NCI-H82 treated with DMSO at 0.1 percent for 48 hours (cell line): ENCODE measurements around the gene KDR.

Experiments
- DNase-seq: peaks from one replicate; lab custom pipeline; 2025; ENCODE audit not compliant: unreplicated experiment; lab: John Stamatoyannopoulos, UW

KDR gene

DNA sequence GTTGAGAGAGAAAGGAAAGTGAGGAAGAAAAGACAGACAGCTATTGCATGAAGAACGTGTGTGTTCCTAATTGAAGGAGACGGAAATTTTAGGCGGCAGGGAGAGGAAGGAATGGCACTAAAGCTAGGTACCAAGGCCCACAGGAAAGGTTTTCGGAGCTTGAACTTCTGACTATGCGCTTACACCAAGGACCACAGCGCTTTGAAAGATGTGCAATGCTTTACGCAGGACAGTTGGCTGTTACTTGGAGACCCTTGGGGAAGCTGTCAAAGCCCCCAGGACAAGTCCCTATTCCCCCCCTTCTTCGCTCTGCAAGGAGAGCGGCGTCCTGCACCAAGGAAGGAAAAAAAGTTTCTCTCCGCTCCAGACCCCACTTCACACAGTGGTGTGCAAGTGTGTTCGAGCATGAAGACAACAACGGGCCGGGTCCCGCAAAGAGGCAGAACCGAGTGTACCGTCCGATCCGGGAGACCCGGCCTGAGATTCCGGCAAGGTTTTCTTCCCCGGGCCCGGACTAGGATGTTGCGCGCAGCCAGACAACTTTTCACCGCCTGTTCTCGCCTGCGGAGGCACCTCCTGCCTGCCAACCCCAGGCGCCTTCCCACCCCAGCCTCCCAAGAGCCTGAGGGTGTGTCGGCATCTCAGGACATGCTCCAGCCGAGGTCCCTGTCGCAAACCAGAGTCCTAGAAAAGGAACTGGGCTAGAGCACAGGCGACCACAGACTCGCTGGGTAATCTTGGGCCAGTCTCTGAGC lies 896 bp downstream of the KDR start:
- no peak for DNase-seq

DNA sequence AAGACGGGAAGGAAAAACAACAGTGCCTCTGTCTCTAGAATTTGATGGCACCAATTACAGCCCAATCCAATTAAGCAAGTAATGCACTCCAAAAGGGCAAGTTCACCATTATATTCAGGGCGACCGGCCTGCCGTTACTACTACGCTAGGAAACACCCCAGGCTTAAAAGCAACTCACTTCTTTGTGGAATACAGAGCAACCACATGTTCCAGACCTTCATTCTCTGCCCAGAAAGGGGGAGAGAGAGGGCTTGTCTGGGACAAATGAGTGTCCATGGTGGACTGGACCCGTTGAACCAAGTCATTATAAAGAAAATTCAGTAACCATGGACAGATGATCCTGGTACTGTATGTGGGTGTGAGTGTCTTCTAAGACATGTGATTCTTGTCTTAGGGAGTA lies 1.6 kb downstream of the KDR start:
- DNase-seq = no peak

- no peak for DNase-seq
Observed at GRCh38 chr4:55122235-55122634, 3.2 kb downstream of the KDR start.

- DNase-seq = no peak
Observed at GRCh38 chr4:55121246-55121645, 4.1 kb downstream of the KDR start.

GRCh38 chr4:55118397-55118796 lies 7.0 kb downstream of the KDR start:
- DNase-seq = no peak

DNA sequence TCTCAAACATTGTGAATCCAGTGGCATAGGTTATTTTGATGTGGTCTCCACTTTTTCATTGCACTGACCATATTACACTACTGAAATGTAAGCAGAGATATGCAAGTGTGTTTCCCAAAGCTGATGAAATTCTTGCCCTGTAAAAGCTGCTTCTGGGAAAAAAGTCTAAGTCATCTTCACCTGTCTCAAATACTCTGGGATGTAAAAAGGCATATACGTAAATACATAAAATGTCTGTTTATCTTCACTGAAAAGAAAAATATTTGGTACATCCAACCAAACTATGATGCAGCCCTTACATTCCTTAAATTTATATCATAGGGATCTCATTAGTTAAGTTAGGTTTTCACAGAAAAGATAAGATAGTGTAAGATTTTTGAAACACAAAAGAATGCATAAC lies 7.9 kb downstream of the KDR start:
- DNase-seq = no peak

DNA sequence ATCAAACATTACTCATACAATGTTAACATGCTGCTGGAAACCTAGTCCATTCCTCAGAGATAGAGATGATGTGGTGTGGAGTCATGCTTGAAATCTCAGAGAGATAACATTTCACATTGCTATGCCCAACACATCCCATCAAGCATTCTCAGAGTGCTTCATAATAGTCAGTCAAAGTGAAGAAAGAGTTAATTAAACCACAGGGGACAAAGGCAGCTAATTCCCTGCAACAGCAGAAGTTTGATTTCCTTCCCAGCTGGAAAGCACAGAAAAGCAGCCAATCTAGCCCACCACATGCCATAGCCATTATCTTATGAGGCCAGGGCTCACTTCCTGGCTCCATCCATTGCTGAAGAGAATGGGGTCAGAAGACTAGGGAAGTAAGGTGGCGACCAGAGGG lies 8.9 kb downstream of the KDR start:
- DNase-seq = no peak

DNA sequence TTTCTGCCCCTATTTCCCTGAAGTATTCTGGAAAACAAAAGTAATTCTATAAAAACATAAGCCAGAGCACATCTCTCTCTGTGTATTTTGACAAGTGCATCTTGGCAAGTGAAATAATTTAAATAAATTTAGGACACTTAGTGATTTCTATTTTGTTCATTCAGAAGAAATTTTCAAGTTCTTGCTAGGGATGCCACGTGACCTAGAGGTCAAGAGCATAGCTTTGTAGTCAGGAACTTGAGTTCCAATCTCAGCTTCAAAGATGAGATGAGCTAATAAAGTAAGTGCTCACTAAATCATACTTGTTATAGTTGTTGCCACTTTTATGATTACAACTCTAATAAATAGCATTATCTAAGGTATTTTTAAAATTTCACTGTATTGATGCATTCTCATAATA lies 13.8 kb downstream of the KDR start:
- no peak for DNase-seq

DNA sequence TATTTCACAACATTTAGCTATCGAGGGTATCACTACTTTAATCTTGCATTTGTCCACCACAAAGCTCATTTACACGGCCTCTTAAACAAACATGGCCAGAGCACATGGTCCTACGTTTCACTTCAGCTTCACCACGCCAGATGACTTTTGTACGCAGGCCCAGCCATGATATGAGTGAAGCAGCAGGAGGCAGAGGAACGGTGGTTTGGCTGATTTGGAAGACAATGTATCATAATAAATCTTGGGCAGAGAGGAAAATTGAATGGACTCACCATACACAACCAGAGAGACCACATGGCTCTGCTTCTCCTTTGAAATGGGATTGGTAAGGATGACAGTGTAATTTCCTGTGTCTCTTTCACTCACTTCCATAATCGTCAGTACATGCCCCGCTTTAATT lies 15.3 kb downstream of the KDR start:
- DNase-seq = no peak

DNA sequence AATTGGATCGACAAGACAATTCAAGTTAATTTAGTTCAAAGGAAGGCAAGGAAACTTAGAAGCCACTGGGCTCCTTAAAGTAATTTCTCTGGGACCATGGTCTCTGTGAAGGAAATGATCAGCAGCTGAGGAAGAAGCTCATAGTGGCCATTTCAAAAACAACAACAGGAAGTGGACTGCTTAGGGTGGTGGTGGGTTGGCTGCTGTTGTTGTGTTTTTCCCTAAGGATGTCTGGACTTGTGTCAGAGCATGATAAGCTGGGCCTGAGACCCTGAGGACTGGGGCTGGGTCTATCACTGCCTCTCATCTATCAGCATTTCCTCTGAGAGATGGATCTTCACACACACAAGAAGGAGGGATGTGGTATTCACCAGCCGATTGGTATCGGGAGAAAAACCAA lies 18.3 kb downstream of the KDR start:
- no peak for DNase-seq

DNA sequence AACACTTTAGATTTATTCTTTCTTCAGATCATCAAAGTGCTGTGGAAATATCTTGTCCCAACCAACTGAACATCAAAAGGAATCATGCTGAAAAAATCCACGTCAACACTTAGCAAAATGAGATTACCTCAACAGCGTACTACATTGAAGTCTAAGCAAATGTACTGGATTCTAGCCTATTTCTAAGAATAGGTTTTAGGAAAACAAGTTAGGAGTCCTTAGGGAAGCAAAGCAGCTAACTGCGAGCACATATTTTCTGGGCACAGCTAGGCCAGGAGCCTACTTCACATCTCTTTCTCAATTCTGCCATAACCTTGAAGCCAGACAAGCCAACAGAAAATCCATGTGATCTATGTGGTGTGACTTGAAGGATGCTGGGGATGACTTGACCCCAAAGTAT lies 22.2 kb downstream of the KDR start:
- DNase-seq = no peak

DNA sequence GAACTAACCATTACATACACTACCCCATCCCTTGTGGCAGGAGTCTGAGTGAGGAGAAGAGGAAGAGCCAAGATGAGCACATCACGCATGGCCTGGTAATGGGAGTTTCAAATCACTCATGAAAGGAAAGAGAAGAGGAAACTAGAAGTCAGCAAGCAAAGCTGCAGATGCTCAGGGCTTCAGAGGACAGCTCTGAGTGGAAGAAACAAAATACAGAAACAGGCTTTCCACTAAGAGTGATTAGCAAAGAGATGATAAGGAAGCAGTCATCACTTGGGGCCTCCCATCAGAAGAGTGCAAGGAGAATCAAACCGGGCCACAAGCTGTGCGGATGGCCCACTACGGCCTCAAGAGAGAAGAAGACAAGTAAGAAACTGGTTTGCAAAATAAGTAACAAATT lies 25.6 kb downstream of the KDR start:
- no peak for DNase-seq

- no peak for DNase-seq
Observed at GRCh38 chr4:55098456-55099204, 26.8 kb downstream of the KDR start.

DNA sequence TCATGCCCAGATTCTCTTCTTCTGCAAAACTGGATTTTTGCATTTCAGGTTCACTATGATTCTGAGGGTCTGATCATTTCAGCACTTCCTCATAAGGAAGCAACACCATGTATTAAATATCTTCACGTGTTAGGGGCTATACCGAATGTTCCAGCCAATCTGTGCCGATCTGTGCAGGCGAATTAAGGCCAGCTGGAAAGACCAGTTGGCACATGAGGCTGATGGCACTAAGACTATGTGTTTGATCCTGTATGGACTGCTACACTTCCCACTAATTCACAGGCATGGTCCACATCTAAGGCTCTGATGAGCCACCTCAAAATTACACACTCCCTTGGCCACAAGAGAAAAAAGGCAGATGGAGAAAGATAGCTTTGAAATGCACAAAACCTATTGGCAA lies 28.8 kb downstream of the KDR start:
- no peak for DNase-seq

- no peak for DNase-seq
Observed at GRCh38 chr4:55096045-55096444, 29.4 kb downstream of the KDR start.

DNA sequence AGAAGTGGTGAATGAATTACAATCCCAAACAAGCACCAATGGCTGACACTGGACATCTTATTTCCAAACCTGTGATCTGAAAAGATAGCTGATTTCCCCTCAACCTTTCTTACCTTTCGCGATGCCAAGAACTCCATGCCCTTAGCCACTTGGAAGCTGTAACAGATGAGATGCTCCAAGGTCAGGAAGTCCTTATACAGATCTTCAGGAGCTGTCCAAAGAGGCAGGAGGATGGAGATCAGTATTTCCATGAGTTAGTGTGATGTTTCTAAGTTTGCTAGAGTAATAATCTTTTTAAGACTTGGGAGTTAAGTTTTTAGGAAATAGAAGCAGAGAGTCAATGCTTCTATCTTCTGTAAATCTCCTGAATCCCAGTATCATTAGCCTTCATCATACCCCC lies 32.9 kb downstream of the KDR start:
- DNase-seq = no peak

DNA sequence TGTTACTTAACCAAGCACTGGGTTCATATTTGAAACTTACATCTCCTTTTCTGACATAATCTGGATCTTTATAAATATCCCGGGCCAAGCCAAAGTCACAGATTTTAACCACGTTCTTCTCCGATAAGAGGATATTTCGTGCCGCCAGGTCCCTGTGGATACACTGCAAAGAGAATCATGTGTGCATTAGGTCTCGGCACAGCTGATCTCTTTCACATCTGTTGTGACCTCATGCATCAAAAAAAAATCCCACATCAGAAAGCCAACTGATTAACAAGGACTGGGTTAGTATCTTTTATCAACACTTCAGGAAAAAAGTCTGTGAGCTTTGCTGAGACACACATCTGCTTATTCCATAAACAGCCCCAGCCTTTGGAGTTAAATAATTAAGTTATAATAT lies 35.5 kb downstream of the KDR start:
- no peak for DNase-seq

- DNase-seq = no peak
Observed at GRCh38 chr4:55087913-55088260, 37.5 kb downstream of the KDR start.

DNA sequence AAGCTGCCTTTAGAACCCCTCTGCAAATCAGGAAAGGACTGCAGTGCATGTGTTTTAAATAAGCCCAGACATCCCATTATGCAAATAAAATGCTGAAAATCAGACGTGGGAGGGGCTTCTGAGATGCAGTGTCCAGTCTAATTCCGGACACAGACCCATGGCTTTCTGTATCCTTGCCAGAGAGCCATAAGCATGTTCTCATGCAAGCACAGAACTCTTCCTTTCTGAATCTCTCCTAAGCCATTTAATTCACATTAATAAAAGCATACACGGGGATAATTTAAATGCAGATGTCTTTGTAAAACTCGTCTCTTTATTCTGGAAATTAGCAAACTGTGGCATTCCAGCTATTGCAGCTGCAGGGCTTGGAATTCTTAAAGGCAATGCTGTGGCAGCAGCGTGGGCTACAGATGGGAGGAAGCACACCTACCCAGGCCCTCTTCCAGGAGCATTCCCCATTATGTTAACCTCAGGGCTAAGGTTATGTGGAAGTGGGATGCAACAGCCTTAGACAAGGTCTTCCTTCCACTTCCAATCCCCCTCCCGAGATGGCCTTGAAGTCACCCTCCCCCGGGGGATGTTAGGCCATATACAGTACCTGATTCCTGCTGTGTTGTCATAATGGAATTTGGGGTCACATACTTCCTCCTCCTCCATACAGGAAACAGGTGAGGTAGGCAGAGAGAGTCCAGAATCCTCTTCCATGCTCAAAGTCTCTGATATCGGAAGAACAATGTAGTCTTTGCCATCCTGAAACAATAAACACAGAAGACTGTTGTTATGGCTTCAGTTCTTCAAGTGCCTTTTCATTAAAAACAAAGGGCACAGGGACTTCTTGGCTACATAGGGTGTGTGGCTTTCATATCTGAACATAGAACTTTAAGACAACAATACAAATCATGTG lies 38.1 kb downstream of the KDR start:
- DNase-seq = no peak

- no peak for DNase-seq
Observed at GRCh38 chr4:55086578-55086977, 38.8 kb downstream of the KDR start.

DNA sequence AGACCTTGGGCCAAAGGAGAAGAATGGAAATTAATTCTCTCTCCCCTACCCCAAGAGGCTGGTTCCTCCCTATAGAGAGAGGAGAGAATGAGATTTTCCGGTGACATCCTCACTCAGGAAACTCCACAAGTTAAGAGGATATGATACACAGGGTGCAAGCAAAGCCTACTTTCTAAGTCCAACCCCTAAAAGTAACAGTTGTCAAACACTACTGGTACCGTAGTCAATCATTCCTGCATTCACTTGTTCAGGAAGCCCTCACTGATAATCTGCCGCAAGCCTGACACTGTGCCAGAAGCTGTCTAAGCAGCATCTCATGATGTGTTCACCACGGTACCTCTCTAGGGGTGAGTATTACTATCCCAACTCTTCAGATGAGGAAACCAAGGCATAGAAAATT lies 41.7 kb downstream of the KDR start:
- no peak for DNase-seq

DNA sequence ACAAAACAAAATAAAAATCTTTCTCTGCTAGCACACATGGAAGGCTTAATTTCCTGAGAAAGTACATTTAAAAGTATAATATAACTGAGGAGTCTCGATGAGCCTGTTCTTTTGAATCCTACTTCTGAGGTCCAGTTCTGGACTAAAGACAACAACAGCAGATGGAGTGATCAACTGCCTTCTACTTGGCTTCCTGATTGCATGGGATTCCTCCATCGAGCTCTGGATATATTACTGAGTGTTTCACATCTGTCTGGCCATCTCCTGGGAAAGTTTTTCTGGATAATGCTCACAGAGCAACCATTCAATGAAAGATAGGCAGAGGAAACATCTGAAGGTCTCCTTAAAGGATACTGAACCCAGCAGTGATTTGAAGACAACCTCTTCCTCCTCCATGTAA lies 42.6 kb downstream of the KDR start:
- DNase-seq = no peak
